Thyroid gland (tissue), 4 donors: ENCODE data around the gene SLC38A3.

Experiments used
- POLR2A ChIP-seq, 2 donors: fragments of 450-650 bp; IDR thresholded peaks; one replicate each; pipeline ENCODE4 v1.6.1; 2017; ENCODE audit warnings: antibody characterized with exemption in 2 of 2, mild to moderate bottlenecking in 2 of 2, moderate library complexity in 1 of 2
- TF ChIP-seq, protein P1 (sequence below), 6 experiments: fragments of 200-600 bp in 3 of 6; fragments of 450-650 bp in 3 of 6; sonication (generic) in 3 of 6; IDR thresholded peaks; one replicate each; pipeline ENCODE4 v1.5.1; 2016 to 2019; ENCODE audit warnings: antibody characterized with exemption in 6 of 6, mild to moderate bottlenecking in 2 of 6, inconsistent platforms in 1 of 6, moderate library complexity in 1 of 6

DNA sequence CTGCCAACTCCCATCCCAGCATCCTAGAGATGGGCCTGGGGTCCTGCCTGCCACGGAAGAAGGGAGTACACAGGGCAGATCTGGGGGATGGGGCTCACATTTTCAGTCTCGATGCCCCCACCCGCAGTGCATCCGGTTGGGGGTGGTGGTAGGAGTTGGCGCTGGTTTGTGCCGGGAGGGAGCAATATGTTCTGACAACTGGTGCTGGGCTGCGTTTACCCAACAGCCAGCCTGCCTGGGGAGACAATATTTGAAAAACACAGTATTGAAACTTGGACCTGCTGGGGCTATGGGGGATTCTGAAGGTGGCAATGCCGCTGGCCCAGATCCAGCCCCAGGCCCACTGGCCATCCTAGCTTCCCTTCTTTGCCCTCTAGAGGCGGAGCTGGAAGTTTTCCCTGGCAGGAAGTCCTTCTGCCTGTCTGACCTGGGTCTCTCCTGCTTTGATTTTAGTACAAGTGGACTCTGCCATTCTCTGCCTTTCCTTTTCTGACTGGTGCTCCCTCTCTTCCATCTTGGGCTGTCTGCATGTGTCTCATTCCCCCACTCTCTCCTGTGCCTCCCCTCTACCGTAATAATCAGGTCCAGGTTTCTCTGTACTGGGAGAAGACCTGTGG lies 46.4 kb upstream of the SLC38A3 start:
- TF ChIP-seq, protein P1, sequence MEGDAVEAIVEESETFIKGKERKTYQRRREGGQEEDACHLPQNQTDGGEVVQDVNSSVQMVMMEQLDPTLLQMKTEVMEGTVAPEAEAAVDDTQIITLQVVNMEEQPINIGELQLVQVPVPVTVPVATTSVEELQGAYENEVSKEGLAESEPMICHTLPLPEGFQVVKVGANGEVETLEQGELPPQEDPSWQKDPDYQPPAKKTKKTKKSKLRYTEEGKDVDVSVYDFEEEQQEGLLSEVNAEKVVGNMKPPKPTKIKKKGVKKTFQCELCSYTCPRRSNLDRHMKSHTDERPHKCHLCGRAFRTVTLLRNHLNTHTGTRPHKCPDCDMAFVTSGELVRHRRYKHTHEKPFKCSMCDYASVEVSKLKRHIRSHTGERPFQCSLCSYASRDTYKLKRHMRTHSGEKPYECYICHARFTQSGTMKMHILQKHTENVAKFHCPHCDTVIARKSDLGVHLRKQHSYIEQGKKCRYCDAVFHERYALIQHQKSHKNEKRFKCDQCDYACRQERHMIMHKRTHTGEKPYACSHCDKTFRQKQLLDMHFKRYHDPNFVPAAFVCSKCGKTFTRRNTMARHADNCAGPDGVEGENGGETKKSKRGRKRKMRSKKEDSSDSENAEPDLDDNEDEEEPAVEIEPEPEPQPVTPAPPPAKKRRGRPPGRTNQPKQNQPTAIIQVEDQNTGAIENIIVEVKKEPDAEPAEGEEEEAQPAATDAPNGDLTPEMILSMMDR (IDR thresholded peaks at IDR 0.05): no peak
- no peak for TF ChIP-seq POLR2A (IDR thresholded peaks at IDR 0.05)
